Glutamatergic neuron (in vitro differentiated cells): ENCODE results near the gene HMBS. TPM values are rescaled to one million over a fixed set of nuclear protein-coding genes. Genes with fewer than 3 reads are reported as not detected.
A peak's percentile ranks its signal among the peaks of the same experiment; 100 is the strongest.

ENCODE experiments used
- DNase-seq: peaks from one replicate; pipeline ENCODE4 v3.0.0; 2022
- H3K27ac Mint-ChIP-seq: one replicate; pipeline ENCODE4 v1.8.0; 2020; ENCODE audit warnings: mild to moderate bottlenecking, mixed read lengths, inconsistent platforms; ENCODE audit not compliant: unreplicated experiment
- H3K27me3 Mint-ChIP-seq: one replicate; pipeline ENCODE4 v1.8.0; 2020; ENCODE audit warnings: mild to moderate bottlenecking, moderate library complexity, mixed read lengths, inconsistent platforms; ENCODE audit not compliant: unreplicated experiment
- H3K36me3 Mint-ChIP-seq: one replicate; pipeline ENCODE4 v1.8.0; 2020; ENCODE audit warnings: mild to moderate bottlenecking, mixed read lengths, inconsistent platforms; ENCODE audit not compliant: unreplicated experiment
- H3K4me1 Mint-ChIP-seq: one replicate; pipeline ENCODE4 v1.8.0; 2020; ENCODE audit warnings: mild to moderate bottlenecking, low read depth, mixed read lengths, inconsistent platforms; ENCODE audit not compliant: unreplicated experiment
- H3K4me3 Mint-ChIP-seq: one replicate; pipeline ENCODE4 v1.8.0; 2020; ENCODE audit warnings: mild to moderate bottlenecking, mixed read lengths, inconsistent platforms; ENCODE audit not compliant: unreplicated experiment
- H3K9me3 Mint-ChIP-seq: one replicate; pipeline ENCODE4 v1.8.0; 2020; ENCODE audit warnings: mild to moderate bottlenecking, moderate library complexity, mixed read lengths, inconsistent platforms; ENCODE audit not compliant: unreplicated experiment
- total RNA-seq: library from RNA; stranded (reverse); fragmentation: NEBNext Ultra II Directional; extraction: Animal tissue kit (Norgen Biotek cat#: 25700); gene quantifications from one replicate; pipeline ENCODE4 v1.2.1, GENCODE V29; 2021; ENCODE audit not compliant: unreplicated experiment
- TF ChIP-seq, protein P1 (sequence below): fragments of 200-600 bp; sonication (generic); IDR thresholded peaks from one replicate; pipeline ENCODE4 v1.5.0; 2021; ENCODE audit not compliant: partially characterized antibody, unreplicated experiment

HMBS gene
- total RNA-seq, 1 donor from 2014 or later = 30.4 TPM

DNA sequence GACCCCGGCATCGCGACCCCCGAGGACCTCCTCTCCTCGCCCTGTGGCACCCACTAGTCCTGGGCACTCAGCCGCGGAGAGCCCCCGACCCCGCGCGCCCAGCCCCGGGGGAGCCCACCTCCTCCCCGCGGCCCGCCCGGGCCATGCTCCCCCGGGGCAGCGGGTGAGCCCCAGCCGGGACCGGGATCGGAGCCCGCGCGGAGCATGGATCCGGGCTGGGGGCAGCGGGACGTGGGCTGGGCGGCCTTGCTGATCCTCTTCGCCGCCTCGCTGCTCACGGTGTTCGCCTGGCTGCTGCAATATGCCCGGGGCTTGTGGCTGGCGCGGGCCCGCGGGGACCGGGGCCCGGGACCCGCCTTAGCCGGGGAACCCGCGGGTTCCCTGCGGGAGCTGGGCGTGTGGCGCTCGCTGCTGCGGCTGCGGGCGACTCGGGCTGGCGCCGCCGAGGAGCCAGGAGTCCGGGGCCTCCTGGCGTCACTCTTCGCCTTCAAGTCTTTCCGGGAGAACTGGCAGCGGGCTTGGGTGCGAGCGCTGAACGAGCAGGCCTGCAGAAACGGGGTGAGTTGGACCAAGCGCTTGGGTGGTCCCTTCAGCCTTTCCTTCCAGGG, 23.0 kb downstream of the HMBS start:
- peak; percentile 44 for DNase-seq
- H3K4me1 Mint-ChIP-seq = peaks cover 28% of the 10 kb centered on the region
- peaks cover 12% of the 10 kb centered on the region for H3K36me3 Mint-ChIP-seq
- no peak overlapping the region for H3K27ac Mint-ChIP-seq
- H3K4me3 Mint-ChIP-seq = peak overlapping the region; percentile 92
- peaks cover 7% of the 10 kb centered on the region for H3K27me3 Mint-ChIP-seq
- TF ChIP-seq, protein P1, sequence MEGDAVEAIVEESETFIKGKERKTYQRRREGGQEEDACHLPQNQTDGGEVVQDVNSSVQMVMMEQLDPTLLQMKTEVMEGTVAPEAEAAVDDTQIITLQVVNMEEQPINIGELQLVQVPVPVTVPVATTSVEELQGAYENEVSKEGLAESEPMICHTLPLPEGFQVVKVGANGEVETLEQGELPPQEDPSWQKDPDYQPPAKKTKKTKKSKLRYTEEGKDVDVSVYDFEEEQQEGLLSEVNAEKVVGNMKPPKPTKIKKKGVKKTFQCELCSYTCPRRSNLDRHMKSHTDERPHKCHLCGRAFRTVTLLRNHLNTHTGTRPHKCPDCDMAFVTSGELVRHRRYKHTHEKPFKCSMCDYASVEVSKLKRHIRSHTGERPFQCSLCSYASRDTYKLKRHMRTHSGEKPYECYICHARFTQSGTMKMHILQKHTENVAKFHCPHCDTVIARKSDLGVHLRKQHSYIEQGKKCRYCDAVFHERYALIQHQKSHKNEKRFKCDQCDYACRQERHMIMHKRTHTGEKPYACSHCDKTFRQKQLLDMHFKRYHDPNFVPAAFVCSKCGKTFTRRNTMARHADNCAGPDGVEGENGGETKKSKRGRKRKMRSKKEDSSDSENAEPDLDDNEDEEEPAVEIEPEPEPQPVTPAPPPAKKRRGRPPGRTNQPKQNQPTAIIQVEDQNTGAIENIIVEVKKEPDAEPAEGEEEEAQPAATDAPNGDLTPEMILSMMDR = no peak
- H3K9me3 Mint-ChIP-seq = peaks cover 2% of the 10 kb centered on the region

DNA sequence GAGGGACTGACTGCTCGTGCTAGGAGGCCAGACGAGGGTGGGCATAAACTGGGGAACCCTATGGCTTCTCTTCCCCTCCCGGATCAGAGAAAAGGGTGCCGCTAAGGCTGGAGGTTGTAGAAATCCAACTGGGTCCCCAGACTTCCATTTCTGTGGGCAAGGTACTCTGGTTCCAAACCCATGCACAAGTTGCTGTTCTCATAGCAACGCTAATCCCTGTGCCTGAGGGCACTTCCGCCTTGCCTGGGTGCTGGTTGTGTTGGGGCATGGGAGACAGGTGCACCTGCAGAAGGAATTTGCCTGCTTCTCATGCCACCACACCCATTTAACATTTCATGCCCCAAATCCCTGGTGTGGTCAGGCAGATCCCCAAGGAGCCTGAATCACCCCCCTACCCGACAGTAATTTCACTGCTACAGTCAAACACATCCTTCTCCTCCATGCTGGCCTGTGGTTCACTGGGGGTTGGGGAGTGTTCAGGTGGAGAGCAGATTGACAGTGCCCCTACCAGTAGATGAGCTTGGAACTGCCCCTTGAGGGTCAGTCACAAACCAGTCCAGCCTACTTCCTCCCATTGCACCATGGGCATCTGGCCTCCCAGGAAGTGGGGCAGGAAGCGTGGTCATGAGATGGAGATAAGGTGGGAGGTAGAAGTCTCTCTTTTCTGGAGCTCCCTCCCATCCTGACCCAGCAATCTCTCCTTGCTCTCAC, 23.6 kb downstream of the HMBS start:
- Mint-ChIP-seq H3K27ac (peak overlapping the region; percentile 14), H3K27me3 (peaks cover 7% of the 10 kb centered on the region), H3K9me3 (peaks cover 2% of the 10 kb centered on the region), H3K4me1 (peaks cover 28% of the 10 kb centered on the region), H3K4me3 (peak overlapping the region; percentile 92), H3K36me3 (peaks cover 12% of the 10 kb centered on the region)
- TF ChIP-seq, protein P1 = no peak
- DNase-seq = no peak

- TF ChIP-seq, protein P1 = no peak
- Mint-ChIP-seq H3K4me1 (peaks cover 23% of the 10 kb centered on the region), H3K4me3 (peak overlapping the region; percentile 92), H3K27ac (no peak overlapping the region), H3K9me3 (peaks cover under 1% of the 10 kb centered on the region), H3K36me3 (peaks cover 12% of the 10 kb centered on the region), H3K27me3 (peaks cover 7% of the 10 kb centered on the region)
- DNase-seq = no peak
These were observed 24.2 kb downstream of the HMBS start for GRCh38 chr11:119108857-119109221.

- no peaks in the 10 kb centered on the region for H3K9me3 Mint-ChIP-seq
- TF ChIP-seq, protein P1 = no peak
- H3K4me1 Mint-ChIP-seq = peaks cover 14% of the 10 kb centered on the region
- no peak for DNase-seq
- H3K27ac Mint-ChIP-seq = no peak overlapping the region
- peak overlapping the region; percentile 30 for H3K4me3 Mint-ChIP-seq
- peaks cover 12% of the 10 kb centered on the region for H3K36me3 Mint-ChIP-seq
- peaks cover 7% of the 10 kb centered on the region for H3K27me3 Mint-ChIP-seq
These were observed 25.2 kb downstream of the HMBS start for GRCh38 chr11:119109843-119110242.

- Mint-ChIP-seq H3K27ac (no peak overlapping the region), H3K36me3 (peaks cover 16% of the 10 kb centered on the region), H3K27me3 (peaks cover 7% of the 10 kb centered on the region), H3K4me1 (peaks cover 11% of the 10 kb centered on the region), H3K4me3 (peak overlapping the region; percentile 30), H3K9me3 (no peaks in the 10 kb centered on the region)
- TF ChIP-seq, protein P1 = no peak
- DNase-seq = no peak
These were observed 25.8 kb downstream of the HMBS start for GRCh38 chr11:119110439-119110838.
